Mesendoderm (in vitro differentiated cells): ENCODE data around the gene ZMYM2.
A peak's percentile ranks its signal among the peaks of the same experiment; 100 is the strongest.

ENCODE experiments used
- DNase-seq: peaks from one replicate; pipeline ENCODE4 v3.0.0; 2013
- H2AK5ac ChIP-seq: 2 replicates; pipeline ENCODE4 v1.6.1; 2013; ENCODE audit warnings: low read length, inconsistent platforms
- H2BK120ac ChIP-seq: 2 replicates; pipeline ENCODE4 v1.6.1; 2013; ENCODE audit warnings: low read depth, mild to moderate bottlenecking, low read length, moderate library complexity, mixed read lengths
- H2BK15ac ChIP-seq: replicated peaks from 2 replicates; pipeline ENCODE4 v1.6.1; 2013; ENCODE audit warnings: low read depth, mild to moderate bottlenecking, moderate library complexity
- H2BK5ac ChIP-seq: 2 replicates; pipeline ENCODE4 v1.6.1; 2013; ENCODE audit warnings: low read length, inconsistent platforms
- H3K18ac ChIP-seq: 2 replicates; pipeline ENCODE4 v1.6.1; 2013; ENCODE audit warnings: mild to moderate bottlenecking, low read length, mixed read lengths
- H3K23ac ChIP-seq: one replicate; pipeline ENCODE4 v1.6.1; 2013; ENCODE audit warnings: low read length
- H3K27ac ChIP-seq: 2 replicates; pipeline ENCODE4 v1.5.1; 2013; ENCODE audit warnings: low read depth, mild to moderate bottlenecking, inconsistent platforms, low read length, moderate library complexity
- H3K27me3 ChIP-seq: 2 replicates; pipeline ENCODE4 v1.6.1; 2013; ENCODE audit warnings: low read length, control low read depth, mild to moderate bottlenecking, inconsistent platforms; ENCODE audit not compliant: insufficient read depth, poor library complexity
- H3K36me3 ChIP-seq: 2 replicates; pipeline ENCODE4 v1.6.1; 2013; ENCODE audit warnings: low read length, inconsistent platforms; ENCODE audit not compliant: control insufficient read depth, insufficient read depth
- H3K4ac ChIP-seq: one replicate; pipeline ENCODE4 v1.6.1; 2013; ENCODE audit warnings: low read depth, mild to moderate bottlenecking, low read length, moderate library complexity
- H3K4me1 ChIP-seq: 2 replicates; pipeline ENCODE4 v1.6.1; 2013; ENCODE audit warnings: low read depth, low read length, inconsistent platforms; ENCODE audit not compliant: control insufficient read depth
- H3K4me2 ChIP-seq: 2 replicates; pipeline ENCODE4 v1.6.1; 2013; ENCODE audit warnings: low read length
- H3K4me3 ChIP-seq: 2 replicates; pipeline ENCODE4 v1.5.1; 2013; ENCODE audit warnings: mild to moderate bottlenecking, low read length
- H3K56ac ChIP-seq: one replicate; pipeline ENCODE4 v1.6.1; 2013; ENCODE audit warnings: low read length
- H3K79me1 ChIP-seq: 2 replicates; pipeline ENCODE4 v1.6.1; 2013; ENCODE audit warnings: low read length, inconsistent platforms
- H3K79me2 ChIP-seq: 2 replicates; pipeline ENCODE4 v1.6.1; 2013; ENCODE audit warnings: mild to moderate bottlenecking, low read length; ENCODE audit not compliant: control insufficient read depth, insufficient read depth
- H3K9ac ChIP-seq: 2 replicates; pipeline ENCODE4 v1.6.1; 2013; ENCODE audit warnings: low read length, inconsistent platforms
- H4K5ac ChIP-seq: one replicate; pipeline ENCODE4 v1.6.1; 2013; ENCODE audit warnings: low read length
- H4K8ac ChIP-seq: one replicate; pipeline ENCODE4 v1.6.1; 2013; ENCODE audit warnings: low read depth, mild to moderate bottlenecking, control low read depth, low read length, moderate library complexity
- WGBS: extraction: QIAGEN DNeasy Blood & Tissue Kit; methylation state at CpG from one replicate; pipeline ENCODE4 v1.1.7; 2013; ENCODE audit warnings: low lambda C conversion rate, missing lambda C conversion rate; ENCODE audit not compliant: insufficient coverage; ENCODE audit errors: extremely low coverage; 5-methylcytosine and 5-hydroxymethylcytosine counted together

ZMYM2 gene

GRCh38 chr13:20102525-20103180, 144.1 kb downstream of the ZMYM2 start:
- no peak overlapping the region for H3K27ac ChIP-seq
- no CpG with 5 or more reads among the region's 9 CpGs for WGBS

GRCh38 chr13:20105161-20105689, 146.7 kb downstream of the ZMYM2 start:
- no peak overlapping the region for H3K56ac ChIP-seq
- no peaks in the 10 kb centered on the region for H3K79me2 ChIP-seq
- no peak overlapping the region for H3K27ac ChIP-seq
- peaks cover 2% of the 10 kb centered on the region for H3K4me1 ChIP-seq
- H4K8ac ChIP-seq: no peak overlapping the region
- no peaks in the 10 kb centered on the region for H3K36me3 ChIP-seq
- no peaks in the 10 kb centered on the region for H3K27me3 ChIP-seq
- H3K79me1 ChIP-seq: no peaks in the 10 kb centered on the region
- no peak overlapping the region for H3K9ac ChIP-seq
- no peak overlapping the region for H2BK15ac ChIP-seq
- H2AK5ac ChIP-seq: no peak overlapping the region
- peak overlapping the region; percentile 50 for H3K23ac ChIP-seq
- H3K18ac ChIP-seq: no peak overlapping the region
- no peak overlapping the region for H4K5ac ChIP-seq
- WGBS: no CpG with 5 or more reads among the region's 13 CpGs
- no peak overlapping the region for H3K4me3 ChIP-seq
- DNase-seq: no peak
- no peak overlapping the region for H2BK5ac ChIP-seq
- H2BK120ac ChIP-seq: no peak overlapping the region
- H3K4me2 ChIP-seq: no peak overlapping the region
- no peak overlapping the region for H3K4ac ChIP-seq

More at GRCh38 chr13:20102525-20103180, 144.1 kb downstream of the ZMYM2 start:
- H3K18ac ChIP-seq: no peak overlapping the region
- no peaks in the 10 kb centered on the region for H3K36me3 ChIP-seq
- no peak overlapping the region for H2BK5ac ChIP-seq
- no peak overlapping the region for H3K23ac ChIP-seq
- H3K79me1 ChIP-seq: no peaks in the 10 kb centered on the region
- H3K27me3 ChIP-seq: no peaks in the 10 kb centered on the region
- H3K4me1 ChIP-seq: peaks cover 2% of the 10 kb centered on the region
- H3K4ac ChIP-seq: no peak overlapping the region
- no peak overlapping the region for H2AK5ac ChIP-seq
- DNase-seq: no peak
- no peaks in the 10 kb centered on the region for H3K79me2 ChIP-seq
- no peak overlapping the region for H2BK120ac ChIP-seq
- H2BK15ac ChIP-seq: no peak overlapping the region
- no peak overlapping the region for H4K5ac ChIP-seq
- no peak overlapping the region for H3K56ac ChIP-seq
- H3K4me3 ChIP-seq: no peak overlapping the region
- H4K8ac ChIP-seq: no peak overlapping the region
- H3K9ac ChIP-seq: no peak overlapping the region
- no peak overlapping the region for H3K4me2 ChIP-seq

GRCh38 chr13:20106742-20107141, 148.2 kb downstream of the ZMYM2 start:
- H3K36me3 ChIP-seq: no peaks in the 10 kb centered on the region
- no peak overlapping the region for H4K8ac ChIP-seq
- no CpG with 5 or more reads among the region's 4 CpGs for WGBS
- no peak overlapping the region for H2BK120ac ChIP-seq
- no peak for DNase-seq
- no peaks in the 10 kb centered on the region for H3K79me1 ChIP-seq
- H3K4ac ChIP-seq: no peak overlapping the region
- H2BK15ac ChIP-seq: no peak overlapping the region
- no peak overlapping the region for H2BK5ac ChIP-seq
- no peak overlapping the region for H3K9ac ChIP-seq
- H3K4me1 ChIP-seq: peaks cover 2% of the 10 kb centered on the region
- H2AK5ac ChIP-seq: no peak overlapping the region
- no peak overlapping the region for H3K23ac ChIP-seq
- H3K18ac ChIP-seq: no peak overlapping the region
- no peak overlapping the region for H3K4me2 ChIP-seq
- H3K56ac ChIP-seq: no peak overlapping the region
- no peaks in the 10 kb centered on the region for H3K79me2 ChIP-seq
- H4K5ac ChIP-seq: no peak overlapping the region
- H3K4me3 ChIP-seq: no peak overlapping the region
- H3K27me3 ChIP-seq: no peaks in the 10 kb centered on the region
- H3K27ac ChIP-seq: no peak overlapping the region

GRCh38 chr13:20109037-20109436, 150.5 kb downstream of the ZMYM2 start:
- WGBS: no CpG with 5 or more reads among the region's 2 CpGs
- H3K56ac ChIP-seq: no peak overlapping the region
- no peaks in the 10 kb centered on the region for H3K27me3 ChIP-seq

GRCh38 chr13:20114066-20114610, 155.6 kb downstream of the ZMYM2 start:
- Histone ChIP-seq H2BK5ac (no peak overlapping the region), H3K9ac (no peak overlapping the region), H3K27me3 (no peaks in the 10 kb centered on the region), H4K8ac (no peak overlapping the region), H3K4me2 (no peak overlapping the region), H3K56ac (no peak overlapping the region), H3K4me3 (no peak overlapping the region), H3K18ac (no peak overlapping the region), H2BK120ac (no peak overlapping the region), H3K4me1 (no peaks in the 10 kb centered on the region), H4K5ac (no peak overlapping the region), H2BK15ac (no peak overlapping the region), H3K36me3 (no peaks in the 10 kb centered on the region), H3K4ac (no peak overlapping the region), H3K23ac (no peak overlapping the region), H3K79me2 (no peaks in the 10 kb centered on the region), H2AK5ac (no peak overlapping the region), H3K27ac (no peak overlapping the region), H3K79me1 (no peaks in the 10 kb centered on the region)
- DNase-seq: no peak
- WGBS: no CpG with 5 or more reads among the region's 10 CpGs

More at GRCh38 chr13:20109037-20109436, 150.5 kb downstream of the ZMYM2 start:
- Histone ChIP-seq H2AK5ac (no peak overlapping the region), H3K79me1 (no peaks in the 10 kb centered on the region), H3K18ac (no peak overlapping the region), H3K4me3 (no peak overlapping the region), H3K36me3 (no peaks in the 10 kb centered on the region), H3K9ac (no peak overlapping the region), H4K5ac (no peak overlapping the region), H2BK15ac (no peak overlapping the region), H3K27ac (no peak overlapping the region), H3K79me2 (no peaks in the 10 kb centered on the region), H2BK120ac (no peak overlapping the region), H3K23ac (no peak overlapping the region), H3K4me1 (peaks cover 2% of the 10 kb centered on the region), H2BK5ac (no peak overlapping the region), H4K8ac (no peak overlapping the region), H3K4me2 (no peak overlapping the region), H3K4ac (no peak overlapping the region)
- DNase-seq: no peak
